HEK293T (cell line): ENCODE results near the gene SZT2.

Source experiments
- ARNT ChIP-seq: fragments of 450-650 bp; IDR thresholded peaks from 2 replicates; pipeline ENCODE4 v1.6.1; 2017; ENCODE audit warnings: mild to moderate bottlenecking
- CTBP1 ChIP-seq: fragments of 450-650 bp; IDR thresholded peaks from 2 replicates; pipeline ENCODE4 v1.6.1; 2016; ENCODE audit warnings: borderline replicate concordance
- FOXK2 ChIP-seq: fragments of 450-650 bp; IDR thresholded peaks from 2 replicates; pipeline ENCODE4 v1.6.1; 2016; ENCODE audit warnings: mild to moderate bottlenecking
- FOXM1 ChIP-seq: fragments of 450-650 bp; IDR thresholded peaks from 2 replicates; pipeline ENCODE4 v1.6.1; 2017; ENCODE audit warnings: mild to moderate bottlenecking, borderline replicate concordance
- TARDBP ChIP-seq: fragments of 450-650 bp; IDR thresholded peaks from 2 replicates; pipeline ENCODE4 v1.6.1; 2016

DNA sequence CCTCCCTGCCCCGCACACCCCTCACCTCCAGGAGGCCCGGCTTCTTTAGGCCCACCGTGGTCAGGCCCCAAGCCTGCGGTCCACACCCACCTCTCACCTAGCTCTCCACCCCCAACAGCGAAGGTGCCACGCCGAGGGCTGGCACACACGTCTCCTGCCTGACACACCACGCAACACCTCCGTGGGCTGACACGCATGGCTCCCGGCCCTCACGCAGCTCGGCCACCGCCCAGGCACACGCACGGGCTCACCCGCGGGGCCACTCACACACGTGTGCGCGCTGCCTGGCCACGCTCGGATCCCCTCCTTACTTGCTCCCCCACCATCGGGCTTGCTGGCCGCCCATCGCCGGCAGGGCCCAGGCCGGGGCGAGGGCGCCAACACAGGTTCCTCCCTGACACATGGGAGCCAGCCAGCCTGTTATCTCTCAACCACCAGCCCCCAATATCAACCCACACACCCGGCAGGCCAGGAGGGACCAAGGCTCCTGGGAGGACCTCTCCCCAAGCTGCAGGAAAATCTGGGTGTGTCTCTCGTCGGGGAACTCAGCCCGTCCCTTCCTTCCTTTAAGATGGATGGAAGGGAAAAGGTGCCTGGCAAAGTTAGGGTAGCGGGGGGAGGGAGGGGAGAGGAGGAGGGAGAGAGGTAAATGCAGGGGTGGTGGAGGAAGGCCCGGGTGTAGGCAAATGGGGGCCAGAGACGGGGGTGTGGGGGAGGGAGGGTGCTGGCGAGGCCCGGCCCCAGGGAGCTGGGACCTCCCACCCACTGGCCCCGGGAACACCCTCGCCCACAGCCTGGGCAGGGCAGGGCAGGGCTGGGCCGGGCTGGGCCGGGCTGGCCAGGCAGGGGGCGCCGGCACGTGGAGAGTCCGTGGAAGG is 22.4 kb upstream of the SZT2 start:
- no peak for TF ChIP-seq ARNT
- no peak for TF ChIP-seq FOXK2
- no peak for TF ChIP-seq FOXM1
- no peak for TF ChIP-seq TARDBP
- no peak for TF ChIP-seq CTBP1
